Stimulated activated CD8-positive, alpha-beta memory T cell treated with anti-CD3 and anti-CD28 coated beads, Interleukin-4, amount 100 ng/mL, for 24 hours (primary cell): ENCODE data around the gene CDHR1.
"Not testable (repeated sequence)": the region's sequence is repeated elsewhere in the genome, so short reads cannot be mapped to it uniquely, and the experiment has no call there.

Source experiments
- DNase-seq: peaks from one replicate; pipeline ENCODE4 v3.0.0-alpha.2; 2020; ENCODE audit warnings: low read depth

The CDHR1 gene

GRCh38 chr10:84175436-84175835, 18.9 kb upstream of the CDHR1 start:
- no peak for DNase-seq

GRCh38 chr10:84176351-84176750, 18.0 kb upstream of the CDHR1 start:
- no peak for DNase-seq

- DNase-seq = no peak
Measured at GRCh38 chr10:84176836-84177474, 17.4 kb upstream of the CDHR1 start.

- peak; percentile 15 for DNase-seq
Measured at GRCh38 chr10:84177541-84178141, 16.7 kb upstream of the CDHR1 start.

- DNase-seq = no peak
Measured at GRCh38 chr10:84178160-84178609, 16.2 kb upstream of the CDHR1 start.

- no peak for DNase-seq
Measured at GRCh38 chr10:84179059-84179710, 15.2 kb upstream of the CDHR1 start.

- DNase-seq = not testable (repeated sequence)
Measured at GRCh38 chr10:84180386-84180785, 14.0 kb upstream of the CDHR1 start.

GRCh38 chr10:84181631-84182030, 12.7 kb upstream of the CDHR1 start:
- DNase-seq = no peak

- no peak for DNase-seq
Measured at GRCh38 chr10:84184517-84184916, 9.8 kb upstream of the CDHR1 start.

GRCh38 chr10:84185526-84186175, 8.7 kb upstream of the CDHR1 start:
- no peak for DNase-seq

- DNase-seq = no peak
Measured at GRCh38 chr10:84188815-84189214, 5.5 kb upstream of the CDHR1 start.

- no peak for DNase-seq
Measured at GRCh38 chr10:84190621-84191020, 3.7 kb upstream of the CDHR1 start.

- DNase-seq = no peak
Measured at GRCh38 chr10:84191106-84191505, 3.2 kb upstream of the CDHR1 start.

GRCh38 chr10:84193327-84193726, 1.0 kb upstream of the CDHR1 start:
- no peak for DNase-seq

- DNase-seq = no peak
Measured at GRCh38 chr10:84193846-84194423, 402 bp upstream of the CDHR1 start.

GRCh38 chr10:84195044-84195830, 900 bp downstream of the CDHR1 start:
- no peak for DNase-seq

- no peak for DNase-seq
Measured at GRCh38 chr10:84196083-84196482, 1.7 kb downstream of the CDHR1 start.

- no peak for DNase-seq
Measured at GRCh38 chr10:84196941-84197340, 2.6 kb downstream of the CDHR1 start.

- no peak for DNase-seq
Measured at GRCh38 chr10:84197643-84198042, 3.3 kb downstream of the CDHR1 start.

GRCh38 chr10:84198206-84198915, 4.0 kb downstream of the CDHR1 start:
- DNase-seq = no peak
